GM21515 (cell line): Measurements from ENCODE around the gene CNTN1.

Experiments
- ATAC-seq: cut with Tn5 transposase; IDR thresholded peaks from one replicate; pipeline ENCODE4 v1.9.1; 2021; ENCODE audit not compliant: unreplicated experiment

The CNTN1 gene

DNA sequence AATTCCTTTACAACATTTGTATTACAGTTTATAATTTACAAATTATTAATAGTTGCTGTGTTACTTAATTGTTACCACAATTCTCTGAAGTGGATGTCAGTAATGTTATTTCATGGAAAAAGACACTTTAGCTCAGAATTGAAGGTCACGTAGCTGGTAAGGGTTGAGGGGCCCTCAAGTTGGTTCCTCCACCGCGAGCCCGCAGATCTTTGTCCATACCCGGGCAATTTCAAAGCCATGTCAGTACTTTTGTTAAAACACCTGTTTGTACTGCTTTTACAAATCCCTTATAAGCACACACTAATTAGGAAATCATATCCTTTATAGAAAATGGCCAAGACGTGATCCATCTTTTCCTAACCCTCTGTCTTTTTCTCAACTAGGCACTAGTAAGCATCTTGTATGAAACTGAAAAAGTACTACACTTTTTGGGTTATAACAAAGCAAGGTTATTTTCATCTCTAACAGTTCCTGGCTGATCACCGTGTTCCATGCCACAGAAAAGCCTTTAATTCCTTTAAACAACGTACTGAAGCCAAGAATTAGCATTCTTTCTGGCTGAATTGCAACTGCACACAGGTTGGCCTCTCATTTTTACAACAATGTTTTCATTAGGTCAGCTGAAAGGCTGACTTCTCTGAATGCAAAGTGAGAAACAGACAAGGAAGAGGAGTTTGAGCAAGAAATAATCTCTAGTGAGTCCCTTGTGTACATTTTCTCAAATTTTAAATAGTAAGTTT lies 76.1 kb downstream of the CNTN1 start:
- no peak for ATAC-seq

DNA sequence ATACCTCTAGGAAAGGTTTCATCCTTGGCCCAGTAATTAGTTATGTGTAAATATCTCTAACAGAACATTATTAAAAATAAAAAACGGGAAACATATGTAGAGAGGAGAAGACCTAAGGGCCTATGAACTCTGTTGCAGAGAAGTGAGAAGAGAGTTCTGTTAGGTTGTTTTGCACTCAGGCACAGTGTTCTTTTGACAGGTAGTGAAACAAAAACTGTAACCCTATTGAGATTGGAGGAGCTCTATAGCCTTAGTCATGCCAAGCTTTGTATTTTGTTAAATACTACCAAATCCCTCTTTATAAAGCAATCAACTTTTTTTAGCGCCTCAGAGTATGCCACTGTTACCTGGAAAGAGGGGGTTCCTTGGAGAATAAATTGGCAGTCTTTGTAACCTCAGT lies 77.6 kb downstream of the CNTN1 start:
- no peak for ATAC-seq

DNA sequence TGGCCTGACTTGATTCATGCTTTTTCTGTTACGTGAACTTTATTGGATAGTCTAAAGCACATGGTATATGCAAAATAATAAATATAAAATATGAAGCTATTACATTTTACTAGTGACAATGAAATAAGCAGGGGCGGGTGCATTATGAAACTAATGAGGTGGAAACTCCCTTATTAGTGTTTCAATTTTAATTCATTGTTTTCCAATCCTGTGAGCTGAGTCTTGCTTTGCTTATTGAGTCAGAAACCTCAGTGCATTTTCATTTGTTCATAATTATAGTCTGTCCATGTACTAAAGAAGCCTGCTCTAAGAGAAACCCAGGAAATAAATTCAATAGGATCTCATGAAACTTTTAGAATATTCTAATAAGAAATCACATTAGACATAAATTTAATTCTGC lies 78.5 kb downstream of the CNTN1 start:
- no peak for ATAC-seq

DNA sequence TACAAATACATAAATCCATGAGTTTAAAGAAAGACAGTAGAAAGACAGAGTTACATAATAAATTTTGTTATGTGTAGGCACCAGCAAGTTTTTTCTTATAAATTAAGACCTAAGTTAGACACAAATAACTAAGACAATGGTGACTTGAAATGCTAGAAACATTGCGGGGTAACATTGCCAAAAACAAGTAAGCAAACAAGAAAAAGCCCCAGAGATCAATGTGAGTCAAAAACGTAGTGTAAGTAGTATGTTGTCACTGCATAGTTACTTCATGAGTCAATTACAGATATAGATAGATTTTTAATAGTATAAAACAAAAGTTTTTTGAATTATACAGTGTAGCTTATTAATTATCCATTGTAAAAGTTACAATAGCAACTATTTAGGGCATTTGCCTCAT lies 83.4 kb downstream of the CNTN1 start:
- no peak for ATAC-seq

DNA sequence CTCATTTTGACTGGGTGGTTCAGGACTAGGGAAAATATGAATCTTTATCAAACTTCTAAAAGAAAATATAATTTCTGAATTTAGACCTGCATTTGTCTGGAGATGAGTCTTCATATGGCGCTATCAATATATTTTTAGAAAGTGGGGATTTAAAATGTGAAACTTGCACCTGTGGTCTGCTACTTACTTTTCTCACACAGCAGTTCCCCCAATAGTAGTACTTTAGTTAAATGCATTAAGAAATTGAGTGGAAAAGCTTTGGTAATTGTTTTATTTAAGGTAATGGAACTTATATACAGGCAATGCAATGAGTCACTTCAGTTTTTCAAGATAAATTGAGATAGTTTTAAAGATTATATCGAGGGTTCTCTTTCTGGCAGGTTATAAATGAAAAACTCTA lies 91.9 kb downstream of the CNTN1 start:
- ATAC-seq = no peak

DNA sequence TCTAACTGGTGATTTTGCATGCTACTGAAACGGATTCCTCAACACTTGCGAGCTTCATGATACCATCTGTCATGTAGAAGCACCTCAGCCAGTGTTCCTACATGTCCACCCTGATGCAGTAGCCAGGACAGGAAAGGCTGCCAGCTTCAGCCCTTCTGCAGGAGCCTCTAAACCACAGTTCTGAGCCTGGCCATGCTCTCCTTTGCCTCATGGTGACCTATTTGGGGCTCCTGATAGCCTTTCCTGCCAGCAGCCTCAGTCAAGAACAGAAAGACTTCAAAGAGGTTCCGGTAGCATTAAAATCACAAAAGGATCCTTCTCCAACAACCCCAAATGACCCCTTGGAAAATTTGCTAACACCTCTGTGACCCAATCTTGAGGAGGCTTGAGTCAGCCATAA lies 96.0 kb downstream of the CNTN1 start:
- no peak for ATAC-seq

DNA sequence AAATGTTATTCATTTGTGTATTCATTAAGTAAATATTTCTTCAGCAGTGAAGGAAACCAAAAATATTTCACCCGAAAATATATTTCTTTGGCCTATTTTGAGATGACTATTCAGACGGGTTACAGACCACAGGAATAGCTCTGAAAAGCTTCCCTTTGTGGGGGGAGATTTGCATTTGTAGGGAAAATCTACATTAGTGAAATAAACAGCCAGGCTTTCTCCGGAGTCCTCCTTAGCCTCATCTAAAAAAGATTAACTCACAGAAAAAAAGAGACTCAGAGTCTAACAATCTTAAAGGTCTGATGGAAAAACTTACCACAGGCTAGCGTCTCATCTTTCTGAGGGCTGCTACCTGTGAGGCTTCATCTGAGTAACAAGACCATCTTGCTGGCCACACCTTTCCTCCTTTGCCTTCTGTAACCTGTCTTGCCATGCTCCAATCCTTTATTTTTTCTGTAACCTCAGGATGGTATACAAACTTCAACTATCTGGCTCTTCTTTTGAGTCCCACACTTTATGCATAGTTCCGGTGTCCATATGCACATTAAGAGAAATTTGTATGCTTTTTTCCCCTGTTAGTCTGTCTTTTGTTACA lies 100.7 kb downstream of the CNTN1 start:
- no peak for ATAC-seq

DNA sequence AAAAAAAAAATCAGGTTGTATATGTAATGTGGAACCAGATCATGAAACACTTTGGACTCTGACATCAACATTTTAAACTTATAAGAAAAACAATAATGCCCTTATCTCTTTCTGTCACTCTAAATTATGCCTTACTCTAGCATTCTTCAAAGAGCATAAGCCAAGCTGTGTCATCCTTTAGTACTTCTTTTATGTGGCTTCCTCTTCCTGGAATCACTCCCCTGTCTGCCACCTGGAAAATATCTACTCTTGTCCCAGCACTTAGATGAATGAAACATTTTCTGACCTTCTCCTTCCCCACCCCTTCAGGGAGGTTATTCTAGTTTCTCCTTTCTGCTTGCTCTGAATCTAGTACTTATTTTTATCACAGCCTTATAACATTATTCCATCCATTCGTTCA lies 101.2 kb downstream of the CNTN1 start:
- ATAC-seq = no peak

DNA sequence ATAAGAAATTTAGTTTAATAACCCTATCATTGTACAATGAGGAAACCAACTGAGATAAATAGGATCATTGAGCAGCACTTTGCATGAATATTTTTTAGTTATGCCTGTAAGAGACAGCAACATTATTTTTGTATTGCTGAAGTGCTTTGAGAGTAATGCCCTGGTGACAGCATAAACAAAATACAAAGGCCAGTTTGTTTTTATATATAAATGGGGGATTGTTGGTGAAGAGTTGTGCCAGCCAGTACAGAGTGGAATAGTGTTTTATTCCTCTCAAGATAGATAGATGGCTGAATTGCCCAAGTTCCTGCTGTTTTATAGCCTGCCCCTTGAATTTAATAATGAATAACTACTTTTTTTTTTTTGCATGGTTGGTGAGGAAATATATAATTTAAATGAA lies 101.8 kb downstream of the CNTN1 start:
- no peak for ATAC-seq

DNA sequence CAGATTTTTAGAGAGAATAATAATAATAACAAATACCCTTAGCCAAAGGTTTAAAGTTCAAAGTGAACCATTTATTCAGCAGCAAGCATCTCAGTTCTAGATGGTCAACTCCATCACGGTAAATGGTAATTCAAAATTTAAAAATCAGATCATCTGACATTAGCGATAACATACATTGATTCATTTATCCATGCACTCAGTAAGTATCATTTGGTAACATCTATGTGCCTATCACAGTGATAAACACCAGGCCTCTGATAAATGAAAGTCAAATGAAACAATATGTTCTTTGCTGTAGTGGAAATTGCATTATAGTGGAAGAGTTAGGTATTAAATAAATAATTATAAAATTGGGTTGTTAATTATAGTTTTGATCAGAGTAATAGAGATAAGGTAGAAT lies 108.8 kb downstream of the CNTN1 start:
- ATAC-seq = no peak

DNA sequence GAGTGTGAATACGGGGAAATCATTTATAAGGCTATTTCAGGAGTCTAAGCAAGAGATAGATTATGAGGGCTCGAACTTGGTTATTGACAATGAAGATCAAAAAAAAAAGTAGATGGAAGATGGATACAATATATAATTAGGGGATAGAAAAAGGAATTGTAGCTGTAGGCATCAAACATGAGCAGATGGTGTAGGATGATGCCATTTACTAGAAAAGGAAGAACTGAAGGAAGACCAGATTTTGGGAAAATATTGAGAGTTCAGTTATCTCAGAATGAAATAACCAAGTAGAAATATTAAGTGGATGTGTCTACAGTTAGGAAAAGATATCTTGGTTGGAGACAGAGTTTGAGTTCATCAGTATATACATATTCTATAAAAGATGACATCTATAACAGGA lies 109.6 kb downstream of the CNTN1 start:
- no peak for ATAC-seq

DNA sequence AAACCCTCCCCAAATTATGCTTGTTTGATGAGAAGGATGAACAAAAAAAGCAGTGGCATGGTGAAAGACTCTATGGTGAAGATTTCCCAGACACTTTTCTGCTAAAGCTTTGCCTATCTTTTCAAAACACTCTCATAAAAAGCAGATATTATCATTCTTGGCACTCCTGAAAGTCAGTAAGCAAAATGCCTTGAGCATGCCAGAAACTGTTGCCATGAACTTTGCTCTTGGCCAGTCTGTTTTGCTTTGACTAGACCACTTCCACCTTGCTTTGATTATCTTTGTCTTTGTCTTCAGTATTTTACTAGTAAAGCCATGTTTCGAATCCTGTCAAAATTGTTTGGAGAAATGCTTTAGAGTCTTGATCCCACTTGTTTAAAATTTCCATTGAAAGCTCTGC lies 110.4 kb downstream of the CNTN1 start:
- no peak for ATAC-seq

DNA sequence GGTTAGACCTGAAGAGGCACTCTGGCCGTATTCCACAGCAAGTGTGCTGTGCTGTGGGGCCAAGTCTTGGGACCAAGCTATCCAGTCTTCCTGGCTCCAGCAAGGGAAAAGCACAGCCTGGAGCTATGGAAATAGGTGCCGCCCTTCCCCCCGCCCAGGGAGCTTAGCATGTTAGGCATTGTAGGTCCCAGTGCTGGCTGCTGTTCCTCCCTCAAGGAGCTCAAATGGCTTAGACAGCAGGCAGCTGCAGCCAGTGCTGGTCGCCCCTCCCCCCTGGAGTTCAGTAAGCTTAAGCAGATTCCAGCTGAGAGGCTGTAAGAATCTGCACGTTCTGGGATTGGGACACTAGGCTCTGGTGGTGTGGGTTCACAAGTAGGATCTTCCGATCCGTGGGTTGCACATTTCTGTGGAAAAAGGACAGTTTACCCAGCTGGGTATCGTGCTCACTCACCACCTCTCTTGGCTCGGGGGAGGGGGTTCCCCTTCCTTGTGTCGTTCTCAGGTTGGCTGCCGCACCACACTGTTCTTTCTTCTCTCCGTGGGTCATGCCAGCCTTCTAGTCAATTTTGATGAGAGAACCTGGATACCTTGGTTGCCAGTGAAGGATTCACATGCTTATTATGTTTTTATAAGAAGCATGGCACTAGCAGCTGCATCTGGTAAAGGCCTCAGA lies 127.3 kb downstream of the CNTN1 start:
- ATAC-seq = no peak

DNA sequence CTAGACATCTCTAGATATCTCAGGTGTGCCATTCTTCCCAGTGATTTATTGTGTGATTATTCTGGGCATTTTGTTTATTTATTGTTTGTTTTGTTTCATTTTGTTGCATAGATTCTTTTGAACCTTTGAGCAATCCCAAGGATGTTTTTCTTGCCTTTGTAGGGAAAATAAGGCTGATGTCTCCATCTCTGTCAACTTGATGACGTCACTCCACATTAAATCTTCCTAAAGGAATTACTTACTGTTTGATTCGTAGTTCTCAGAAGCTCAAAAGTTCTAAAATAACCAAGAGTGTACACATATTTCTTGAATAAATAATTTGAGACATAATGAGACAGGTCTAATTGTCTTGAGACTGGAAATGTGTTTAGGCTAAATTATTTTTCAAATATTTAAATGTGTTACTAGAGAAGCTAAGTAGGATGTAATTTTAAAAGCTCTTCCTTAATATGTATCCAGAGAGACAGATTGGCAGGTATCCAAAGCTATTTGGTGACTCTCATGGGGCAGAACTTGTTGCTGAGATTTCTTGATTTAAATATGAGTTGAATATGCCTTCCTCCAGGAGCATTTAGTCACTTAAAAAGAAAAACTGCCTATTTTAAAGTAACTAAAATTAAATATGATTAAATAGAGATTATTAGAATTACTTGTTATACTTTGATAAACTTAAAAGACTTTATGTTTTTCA lies 128.7 kb downstream of the CNTN1 start:
- no peak for ATAC-seq

DNA sequence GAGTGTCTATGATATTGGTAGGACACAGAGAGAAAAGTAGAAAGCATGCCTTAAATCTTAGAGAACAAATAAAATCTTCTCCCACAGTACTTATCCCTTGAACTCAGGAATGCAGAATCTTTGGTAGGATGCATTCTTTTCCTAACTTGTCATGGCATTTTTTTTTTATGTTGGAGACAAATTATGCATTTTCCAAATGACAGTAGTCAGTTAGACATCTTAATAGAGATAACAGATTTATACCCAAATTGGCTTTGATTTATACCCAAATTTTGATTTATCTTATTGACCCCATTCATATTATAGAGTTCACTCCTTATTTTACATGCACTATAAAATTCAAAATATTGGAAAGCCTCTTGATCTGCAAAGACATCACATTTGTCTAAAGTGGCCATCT lies 132.9 kb downstream of the CNTN1 start:
- ATAC-seq = no peak

DNA sequence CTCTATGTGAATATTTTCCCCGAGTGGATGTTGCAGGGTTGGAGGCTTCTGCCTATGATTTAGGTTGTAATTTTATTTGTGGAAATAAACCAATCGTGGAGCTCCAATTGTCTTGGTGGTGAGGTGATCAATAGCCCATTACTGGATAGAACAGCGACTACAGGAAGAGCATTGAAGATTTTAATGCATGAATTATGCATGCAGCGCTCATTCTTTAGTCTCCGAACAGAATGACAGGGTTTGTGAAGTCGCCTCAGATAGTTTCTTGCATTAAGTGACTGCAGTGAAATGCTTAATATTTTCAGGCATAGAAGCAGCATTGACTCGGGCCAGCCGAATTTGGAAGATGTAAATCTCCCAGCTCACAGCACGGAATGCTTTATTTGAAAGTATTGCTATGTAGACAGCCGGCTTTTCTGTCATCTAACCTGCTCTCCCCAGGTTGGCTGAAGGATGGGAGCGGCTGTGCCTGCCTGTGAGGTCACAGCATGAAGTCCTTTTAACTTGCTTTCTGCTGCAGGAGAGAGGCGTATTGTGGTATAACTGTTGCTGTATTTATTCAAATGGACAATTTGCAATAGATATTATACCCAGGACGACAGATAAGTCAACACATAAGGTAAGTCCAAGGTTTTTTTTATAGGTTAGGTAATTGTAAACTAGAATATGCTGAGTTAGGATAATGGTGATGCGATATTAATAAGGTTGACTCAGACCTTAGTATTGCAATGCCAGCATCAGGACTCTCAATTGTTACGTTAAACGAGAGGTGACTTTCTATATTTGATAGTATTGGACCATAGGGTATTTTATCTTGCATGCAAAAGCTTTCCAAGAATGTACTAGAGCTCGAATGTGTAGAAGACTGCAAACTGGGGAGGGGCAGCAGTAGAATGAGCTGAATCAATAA lies 135.7 kb downstream of the CNTN1 start:
- ATAC-seq = no peak

DNA sequence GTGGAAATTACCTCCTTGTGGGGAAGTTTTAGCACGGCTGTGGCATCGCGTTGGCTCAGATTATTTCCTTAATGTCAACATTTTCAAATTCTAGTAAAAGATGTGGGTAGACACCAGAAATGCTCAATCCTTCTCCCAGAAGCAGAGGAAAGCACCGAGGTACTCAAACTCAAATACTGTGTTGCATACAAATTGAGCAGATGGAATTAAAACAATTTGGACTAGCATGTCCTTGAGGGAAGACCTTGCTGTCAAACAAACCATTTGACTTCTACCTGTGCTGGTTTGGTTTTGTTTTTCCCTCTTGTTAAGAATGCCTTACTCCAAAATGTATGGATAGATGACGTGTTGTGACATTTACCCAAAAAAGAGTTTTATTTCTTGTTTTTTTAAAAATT lies 136.4 kb downstream of the CNTN1 start:
- no peak for ATAC-seq

DNA sequence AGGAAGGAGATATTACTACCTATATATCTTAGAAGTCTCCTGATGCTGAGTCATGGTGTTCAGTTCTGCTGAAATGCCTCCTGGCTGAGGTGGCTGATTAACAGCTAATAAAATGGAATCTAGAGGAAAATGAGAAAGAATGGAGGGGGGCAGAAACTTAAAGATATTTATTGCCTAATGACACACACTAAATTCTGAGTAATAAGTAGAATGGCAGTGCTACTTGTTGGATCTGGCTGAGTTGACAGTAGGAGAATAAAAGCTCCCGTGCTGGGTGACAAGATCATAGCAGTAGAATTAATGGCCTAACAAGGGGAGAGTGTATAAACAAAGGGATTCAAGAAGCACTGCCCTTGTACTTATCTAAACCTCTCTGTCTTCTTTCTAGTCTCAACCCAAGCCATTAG lies 137.5 kb downstream of the CNTN1 start:
- no peak for ATAC-seq

DNA sequence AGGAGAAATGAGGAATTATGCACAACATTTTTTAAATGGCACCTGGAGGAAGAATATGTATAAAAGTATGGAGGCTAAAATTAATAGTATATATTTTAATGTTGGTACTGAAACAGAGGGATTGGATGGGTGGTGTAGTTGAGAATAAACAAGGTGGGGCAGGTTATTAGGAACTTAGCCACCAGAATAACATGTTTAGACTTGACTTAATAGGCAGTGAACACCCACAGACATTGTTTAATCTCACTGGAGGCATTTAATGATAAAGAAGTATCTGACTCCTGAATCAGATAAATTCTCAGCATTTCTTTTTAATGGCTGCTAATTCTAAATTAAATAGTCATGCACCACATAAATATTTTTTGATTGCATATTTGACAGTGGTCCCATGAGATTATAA lies 139.7 kb downstream of the CNTN1 start:
- no peak for ATAC-seq

DNA sequence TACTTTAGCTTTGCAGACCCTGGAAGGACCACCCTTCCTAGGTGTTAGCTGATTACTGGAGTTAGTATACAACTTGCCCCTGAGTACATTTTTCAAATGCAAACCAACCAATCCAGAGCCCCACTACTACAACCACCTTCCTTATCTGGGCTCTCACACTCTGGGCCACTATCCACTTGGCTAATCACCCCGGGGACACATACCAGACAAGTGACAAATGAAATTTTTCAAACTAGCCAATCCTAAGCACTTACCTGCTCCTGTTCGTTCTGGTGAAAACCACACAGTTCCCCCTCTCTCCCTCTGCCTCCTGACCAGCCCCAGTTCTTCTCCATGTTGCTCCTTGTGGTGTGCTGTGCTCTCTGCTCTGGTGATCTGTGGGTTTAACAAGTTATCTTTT lies 140.4 kb downstream of the CNTN1 start:
- ATAC-seq = no peak

DNA sequence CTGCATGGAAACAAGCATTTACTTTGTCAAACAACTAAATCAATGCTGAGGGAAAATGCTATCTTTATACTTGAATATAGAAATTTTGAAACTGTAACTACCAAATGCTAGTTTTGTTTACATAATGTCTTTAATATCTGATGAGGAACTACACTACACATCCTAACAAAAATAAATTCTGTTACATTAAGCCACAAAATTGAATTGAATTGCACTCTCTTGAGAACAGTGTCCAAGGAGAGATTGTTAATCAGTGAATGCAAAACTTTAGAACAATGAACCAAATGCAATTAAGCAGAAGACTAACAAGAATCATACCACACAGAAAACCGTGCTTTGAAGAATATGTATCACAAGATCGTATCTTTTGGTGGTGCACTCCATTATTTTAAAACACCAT lies 141.6 kb downstream of the CNTN1 start:
- no peak for ATAC-seq
